ENCODE measurements around the gene AGRN. TPM values are rescaled to one million over a fixed set of nuclear protein-coding genes. Genes with fewer than 3 reads are reported as not detected.

AGRN gene
- total and polyA plus RNA-seq, 8 donors = 96.8 to 208 (median 149) TPM

GRCh38 chr1:971751-972506 lies 48.0 kb upstream of the AGRN start:
- H3K9me3 ChIP-seq = no peaks in the 10 kb centered on the region
- DNase-seq (no peak), ATAC-seq (no peak)
- no peak overlapping the region for H3K4me3 ChIP-seq
- H3K27ac ChIP-seq = no peak overlapping the region
- intact Hi-C loops (cut with DNase I) = no loop called here
- peaks cover 5 to 14% of the 10 kb centered on the region in 2 donors for H3K4me1 ChIP-seq
- H3K36me3 ChIP-seq = no peaks in the 10 kb centered on the region
- no peak for TF ChIP-seq CTCF (IDR thresholded peaks at IDR 0.05)
- H3K27me3 ChIP-seq = peaks cover 24 to 95% of the 10 kb centered on the region in 2 donors

GRCh38 chr1:972726-973458 lies 47.0 kb upstream of the AGRN start:
- Histone ChIP-seq H3K36me3 (no peaks in the 10 kb centered on the region), H3K27ac (no peak overlapping the region), H3K4me3 (no peak overlapping the region), H3K27me3 (peaks cover 24 to 85% of the 10 kb centered on the region in 2 donors), H3K4me1 (peaks cover 5 to 8% of the 10 kb centered on the region in 2 donors), H3K9me3 (no peaks in the 10 kb centered on the region)
- DNase-seq (no peak), ATAC-seq (no peak)
- no peak for TF ChIP-seq CTCF (IDR thresholded peaks at IDR 0.05)
- intact Hi-C loops (cut with DNase I) = no loop called here

- intact Hi-C loops (cut with DNase I) = no loop called here
- peaks cover 24 to 84% of the 10 kb centered on the region in 2 donors for H3K27me3 ChIP-seq
- H3K4me3 ChIP-seq = no peak overlapping the region
- no peaks in the 10 kb centered on the region for H3K36me3 ChIP-seq
- DNase-seq (no peak), ATAC-seq (no peak)
- no peak overlapping the region for H3K27ac ChIP-seq
- H3K4me1 ChIP-seq = peaks cover 5 to 8% of the 10 kb centered on the region in 2 donors
- TF ChIP-seq CTCF (IDR thresholded peaks at IDR 0.05) = no peak
- H3K9me3 ChIP-seq = no peaks in the 10 kb centered on the region
These were observed 46.2 kb upstream of the AGRN start for GRCh38 chr1:973459-974292.

- DNase-seq (no peak), ATAC-seq (no peak)
- no peak overlapping the region for H3K4me3 ChIP-seq
- peaks cover 24 to 85% of the 10 kb centered on the region in 2 donors for H3K27me3 ChIP-seq
- H3K4me1 ChIP-seq = peaks cover 5 to 8% of the 10 kb centered on the region in 2 donors
- TF ChIP-seq CTCF (IDR thresholded peaks at IDR 0.05) = no peak
- H3K9me3 ChIP-seq = no peaks in the 10 kb centered on the region
- intact Hi-C loops (cut with DNase I) = no loop called here
- H3K27ac ChIP-seq = no peak overlapping the region
- H3K36me3 ChIP-seq = no peaks in the 10 kb centered on the region
These were observed 45.7 kb upstream of the AGRN start for GRCh38 chr1:974293-974640.

Measured in left lung (tissue), 10 donors.